ENCODE measurements around the gene UQCRQ. TPM values are rescaled to one million over a fixed set of nuclear protein-coding genes. Genes with fewer than 3 reads are reported as not detected.

The UQCRQ gene
- total RNA-seq, 1 experiment from 2014 or later, result 306 TPM

DNA sequence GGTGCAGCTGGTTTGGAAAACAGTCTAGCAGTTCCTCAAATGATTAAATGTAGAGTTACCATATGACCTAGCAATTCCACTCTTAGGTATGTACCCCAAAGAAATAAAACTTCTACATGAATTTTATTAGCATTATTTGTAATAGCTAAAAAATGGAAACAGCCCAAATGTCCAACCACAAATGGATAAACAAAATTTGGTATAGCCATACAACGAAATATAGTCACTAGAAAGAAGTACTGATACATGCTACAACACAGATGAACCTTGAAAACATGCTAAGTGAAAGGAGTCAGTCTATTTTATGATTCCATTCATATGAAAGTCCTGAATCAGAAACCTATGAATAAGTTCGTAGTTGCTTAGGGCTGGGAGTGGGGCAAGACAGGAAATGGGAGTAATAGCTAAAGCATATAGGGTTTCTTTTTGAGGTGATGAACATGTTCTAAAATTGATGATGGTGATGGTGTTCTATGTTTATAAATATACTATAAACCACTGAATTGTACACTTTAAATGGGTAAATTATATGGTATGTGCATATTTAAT is 6.5 kb upstream of the UQCRQ start:
- no peak overlapping the region for H3K27ac ChIP-seq (ENCODE audit: insufficient read length, low read depth, low read length)
- peaks cover 11 to 13% of the 10 kb centered on the region in 2 experiments for H3K4me1 Mint-ChIP-seq
- H2AK5ac ChIP-seq (ENCODE audit: insufficient read length, low read length), result no peak overlapping the region
- H3K18ac ChIP-seq (ENCODE audit: insufficient read length, low read depth, low read length), result no peak overlapping the region
- no peak overlapping the region for H3K9ac ChIP-seq (ENCODE audit: extremely low read depth, insufficient read length, low read length)
- no peak overlapping the region for H3K14ac ChIP-seq (ENCODE audit: insufficient read depth, low read length)
- H3K27me3 ChIP-seq (ENCODE audit: insufficient read depth, low read length), result no peaks in the 10 kb centered on the region
- H3K56ac ChIP-seq (ENCODE audit: insufficient read length, low read depth, low read length), result no peak overlapping the region
- H2BK12ac ChIP-seq (ENCODE audit: insufficient read length, low read depth, low read length), result no peak overlapping the region
- DNase-seq, result no peak
- no peaks in the 10 kb centered on the region for H3K79me2 ChIP-seq (ENCODE audit: insufficient read depth, low read length)
- H2BK120ac ChIP-seq (ENCODE audit: low read depth, low read length, poor library complexity, severe bottlenecking), result no peak overlapping the region
- no peak overlapping the region for H2BK15ac ChIP-seq (ENCODE audit: low read depth, low read length)
- TF ChIP-seq, protein P1, sequence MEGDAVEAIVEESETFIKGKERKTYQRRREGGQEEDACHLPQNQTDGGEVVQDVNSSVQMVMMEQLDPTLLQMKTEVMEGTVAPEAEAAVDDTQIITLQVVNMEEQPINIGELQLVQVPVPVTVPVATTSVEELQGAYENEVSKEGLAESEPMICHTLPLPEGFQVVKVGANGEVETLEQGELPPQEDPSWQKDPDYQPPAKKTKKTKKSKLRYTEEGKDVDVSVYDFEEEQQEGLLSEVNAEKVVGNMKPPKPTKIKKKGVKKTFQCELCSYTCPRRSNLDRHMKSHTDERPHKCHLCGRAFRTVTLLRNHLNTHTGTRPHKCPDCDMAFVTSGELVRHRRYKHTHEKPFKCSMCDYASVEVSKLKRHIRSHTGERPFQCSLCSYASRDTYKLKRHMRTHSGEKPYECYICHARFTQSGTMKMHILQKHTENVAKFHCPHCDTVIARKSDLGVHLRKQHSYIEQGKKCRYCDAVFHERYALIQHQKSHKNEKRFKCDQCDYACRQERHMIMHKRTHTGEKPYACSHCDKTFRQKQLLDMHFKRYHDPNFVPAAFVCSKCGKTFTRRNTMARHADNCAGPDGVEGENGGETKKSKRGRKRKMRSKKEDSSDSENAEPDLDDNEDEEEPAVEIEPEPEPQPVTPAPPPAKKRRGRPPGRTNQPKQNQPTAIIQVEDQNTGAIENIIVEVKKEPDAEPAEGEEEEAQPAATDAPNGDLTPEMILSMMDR (conservative IDR thresholded peaks at IDR 0.05), result no peak
- no peaks in the 10 kb centered on the region for H3K9me3 ChIP-seq (ENCODE audit: control insufficient read depth, low read depth, low read length)
- no peak overlapping the region for H3K27ac Mint-ChIP-seq
- no peak overlapping the region for H4K8ac ChIP-seq (replicated peaks; ENCODE audit: insufficient read length, low read depth, low read length)
- no peaks in the 10 kb centered on the region for H3K36me3 Mint-ChIP-seq (ENCODE audit: insufficient read depth in 1 of 3, low read depth in 3 of 3)
- H2AFZ ChIP-seq (ENCODE audit: low read length), result no peak overlapping the region
- H3K23me2 ChIP-seq (ENCODE audit: insufficient read length, low read depth, low read length, poor library complexity, severe bottlenecking), result no peaks in the 10 kb centered on the region
- H3K4me3 Mint-ChIP-seq, result no peak overlapping the region
- H4K5ac ChIP-seq (ENCODE audit: insufficient read length, low read depth, low read length), result no peak overlapping the region
- H3K4me2 ChIP-seq (ENCODE audit: insufficient read depth, insufficient read length, low read length), result no peak overlapping the region
- H4K91ac ChIP-seq (ENCODE audit: insufficient read length, low read depth, low read length), result no peak overlapping the region
- WGBS (ENCODE audit: extremely low coverage, insufficient read length, low lambda C conversion rate), result no CpG with 5 or more reads among the region's 2 CpGs
- H2BK5ac ChIP-seq (ENCODE audit: insufficient read length, low read length), result no peak overlapping the region
- no peaks in the 10 kb centered on the region for H3K4me1 ChIP-seq (ENCODE audit: insufficient read depth, low read length)
- no peak overlapping the region for H3T11ph ChIP-seq (ENCODE audit: low read length)
- no peak overlapping the region for H3K4ac ChIP-seq (ENCODE audit: low read depth, low read length)
- H3K27me3 Mint-ChIP-seq (ENCODE audit: low read depth), result peaks cover 2% of the 10 kb centered on the region
- H3K9me3 Mint-ChIP-seq, result no peaks in the 10 kb centered on the region
- no peaks in the 10 kb centered on the region for H4K20me1 ChIP-seq (ENCODE audit: control insufficient read depth, insufficient read depth, insufficient read length)
- H3K79me1 ChIP-seq (ENCODE audit: insufficient read depth, low read depth, low read length, poor library complexity, severe bottlenecking), result no peaks in the 10 kb centered on the region
- no peak overlapping the region for H3K23ac ChIP-seq (ENCODE audit: insufficient read length, low read depth, low read length)
- H2BK20ac ChIP-seq (ENCODE audit: low read depth, low read length, poor library complexity, severe bottlenecking), result no peak overlapping the region

Data from H9 (cell line).